SHP77 (cell line): ENCODE data around the gene FCRL5.

ENCODE experiments used
- DNase-seq, 2 experiments: peaks; one replicate each; lab custom pipeline; 2025; lab: John Stamatoyannopoulos, UW

Gene FCRL5

DNA sequence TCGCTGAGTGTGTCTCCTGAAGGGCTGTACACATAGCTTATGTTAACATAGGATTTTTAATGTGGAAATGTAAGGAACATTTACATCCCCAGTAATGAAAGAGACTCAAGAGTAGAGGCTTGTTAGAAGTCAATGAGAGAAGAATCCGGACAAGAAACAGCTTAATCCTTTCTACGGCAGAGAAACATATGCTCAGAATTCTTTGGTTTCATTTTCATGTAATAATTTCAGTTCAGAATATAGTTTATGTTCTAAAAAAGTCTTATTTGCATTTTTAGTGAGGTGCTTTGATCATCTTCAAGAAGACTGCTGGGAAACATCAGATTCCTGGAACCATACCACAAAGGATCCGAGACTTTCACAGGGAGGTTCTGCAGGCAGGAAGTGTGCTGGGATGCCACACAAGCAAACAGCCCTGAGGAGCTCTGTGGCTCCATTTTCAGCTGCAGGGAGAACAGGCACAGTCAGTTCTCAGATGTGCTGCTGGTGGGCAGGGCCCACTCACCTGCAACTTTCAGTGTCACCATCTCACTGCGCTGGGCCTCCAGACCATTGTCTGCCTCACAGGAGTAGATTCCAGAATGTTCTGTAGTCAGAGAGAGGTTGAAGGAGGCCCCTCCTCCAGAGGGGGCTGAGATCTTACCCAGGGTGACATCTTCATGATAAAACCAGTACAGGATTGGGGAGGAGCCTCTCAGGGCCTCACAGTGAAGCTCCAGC is 28.4 kb downstream of the FCRL5 start:
- DNase-seq: no peak

DNA sequence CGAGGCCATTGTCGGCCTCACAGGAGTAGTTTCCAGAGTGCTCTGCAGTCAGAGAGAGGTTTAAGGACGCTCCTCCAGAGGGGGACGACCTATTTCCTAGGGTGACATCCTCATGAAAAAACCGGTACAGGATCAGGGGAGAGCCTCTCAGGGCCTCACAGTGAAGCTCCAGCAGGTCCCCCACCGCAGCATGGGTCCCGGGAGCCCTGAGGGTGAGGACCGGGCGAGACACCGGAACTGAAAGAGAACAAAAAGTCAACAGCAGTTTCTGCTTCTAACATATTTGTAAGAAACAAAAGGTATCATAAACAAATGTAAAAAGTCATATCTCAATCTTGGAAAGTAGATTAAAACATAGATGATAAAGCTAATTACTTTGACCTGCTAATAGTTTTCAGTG is 31.3 kb downstream of the FCRL5 start:
- no peak for DNase-seq

DNA sequence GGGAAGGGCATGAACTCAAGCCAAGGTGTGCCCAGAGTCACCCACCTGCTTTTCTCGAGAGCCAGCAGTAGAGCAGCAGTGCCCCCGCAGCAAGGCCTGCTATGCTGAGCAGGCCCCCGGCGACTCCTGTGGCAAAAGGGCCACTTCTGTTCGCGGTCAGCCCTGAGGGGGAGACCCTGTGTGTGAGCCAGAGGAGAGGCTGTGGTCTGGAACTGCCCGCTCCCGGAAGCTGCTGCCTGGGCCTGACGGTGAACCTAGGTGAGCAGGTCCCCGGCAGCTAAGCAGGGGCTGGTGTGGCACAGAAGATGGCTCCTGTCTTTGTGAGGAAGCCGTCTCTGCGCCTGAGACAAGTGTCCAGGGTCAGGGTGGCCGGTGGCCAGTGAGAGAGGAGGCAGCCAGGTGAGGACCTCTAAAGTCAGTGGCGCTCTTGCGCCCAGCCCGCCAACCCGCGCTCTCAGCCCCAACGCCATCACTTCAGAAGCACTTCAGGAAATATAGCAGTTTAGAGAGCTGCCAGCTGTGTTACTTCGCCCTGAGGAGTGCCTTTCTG is 31.9 kb downstream of the FCRL5 start:
- DNase-seq: no peak

DNA sequence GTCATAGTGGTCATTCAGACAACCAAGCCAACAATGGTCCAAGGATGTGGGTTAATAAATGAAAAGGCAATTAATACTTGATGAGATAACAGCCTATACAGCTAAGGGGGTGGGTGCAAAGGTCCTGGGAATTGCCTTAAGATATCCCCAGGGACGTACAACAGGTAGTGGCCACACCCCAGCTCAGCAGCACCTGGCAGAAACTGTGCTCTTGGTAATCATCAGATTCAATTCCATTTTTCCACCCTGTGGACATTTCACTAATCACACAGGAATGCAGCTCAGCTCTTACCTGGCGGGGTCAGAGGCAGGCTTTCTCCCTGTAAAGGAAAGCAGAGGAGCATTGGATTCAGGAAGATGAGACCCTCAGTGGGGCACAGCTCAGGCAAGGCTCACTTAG is 32.9 kb downstream of the FCRL5 start:
- no peak for DNase-seq

DNA sequence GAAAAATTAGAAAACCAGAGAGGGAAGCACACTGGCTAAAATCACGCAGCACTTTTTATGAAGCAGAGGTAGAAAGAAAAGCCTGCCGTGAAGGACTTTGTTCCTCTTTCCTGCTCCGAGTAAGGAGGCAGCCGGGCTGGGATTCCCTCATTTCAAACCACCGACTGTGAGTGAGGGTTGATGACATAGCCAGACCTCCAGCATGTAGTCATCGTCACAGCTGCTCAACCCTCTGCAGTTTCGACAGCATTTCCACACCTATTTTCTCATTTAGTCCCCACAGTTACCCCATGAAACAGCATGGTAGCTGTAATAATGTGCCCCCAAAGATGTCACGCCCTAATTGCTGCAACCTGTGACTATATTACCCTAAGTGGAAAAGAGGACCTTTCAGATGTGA is 35.3 kb downstream of the FCRL5 start:
- DNase-seq: no peak

GRCh38 chr1:157515709-157516108 is 36.6 kb downstream of the FCRL5 start:
- DNase-seq: no peak

DNA sequence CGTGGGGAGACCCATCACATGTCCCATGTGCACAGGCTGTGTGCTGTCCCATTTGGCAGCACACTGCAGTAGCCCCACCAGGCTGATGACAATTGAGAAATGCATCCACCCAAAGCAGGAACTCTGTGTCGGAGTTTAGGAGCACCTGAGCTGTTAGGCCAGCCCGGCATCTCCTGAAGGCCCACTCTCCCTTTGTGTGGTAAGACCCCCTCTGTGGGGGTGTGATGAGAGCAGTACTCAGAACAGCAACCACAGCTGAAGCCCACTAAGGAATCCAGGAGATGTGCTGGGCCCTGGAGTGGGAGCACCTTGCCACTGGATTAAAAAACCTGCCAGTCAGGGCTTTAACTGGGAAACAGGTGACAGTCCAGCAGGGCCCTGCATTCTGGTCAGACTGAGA is 37.2 kb downstream of the FCRL5 start:
- no peak for DNase-seq

DNA sequence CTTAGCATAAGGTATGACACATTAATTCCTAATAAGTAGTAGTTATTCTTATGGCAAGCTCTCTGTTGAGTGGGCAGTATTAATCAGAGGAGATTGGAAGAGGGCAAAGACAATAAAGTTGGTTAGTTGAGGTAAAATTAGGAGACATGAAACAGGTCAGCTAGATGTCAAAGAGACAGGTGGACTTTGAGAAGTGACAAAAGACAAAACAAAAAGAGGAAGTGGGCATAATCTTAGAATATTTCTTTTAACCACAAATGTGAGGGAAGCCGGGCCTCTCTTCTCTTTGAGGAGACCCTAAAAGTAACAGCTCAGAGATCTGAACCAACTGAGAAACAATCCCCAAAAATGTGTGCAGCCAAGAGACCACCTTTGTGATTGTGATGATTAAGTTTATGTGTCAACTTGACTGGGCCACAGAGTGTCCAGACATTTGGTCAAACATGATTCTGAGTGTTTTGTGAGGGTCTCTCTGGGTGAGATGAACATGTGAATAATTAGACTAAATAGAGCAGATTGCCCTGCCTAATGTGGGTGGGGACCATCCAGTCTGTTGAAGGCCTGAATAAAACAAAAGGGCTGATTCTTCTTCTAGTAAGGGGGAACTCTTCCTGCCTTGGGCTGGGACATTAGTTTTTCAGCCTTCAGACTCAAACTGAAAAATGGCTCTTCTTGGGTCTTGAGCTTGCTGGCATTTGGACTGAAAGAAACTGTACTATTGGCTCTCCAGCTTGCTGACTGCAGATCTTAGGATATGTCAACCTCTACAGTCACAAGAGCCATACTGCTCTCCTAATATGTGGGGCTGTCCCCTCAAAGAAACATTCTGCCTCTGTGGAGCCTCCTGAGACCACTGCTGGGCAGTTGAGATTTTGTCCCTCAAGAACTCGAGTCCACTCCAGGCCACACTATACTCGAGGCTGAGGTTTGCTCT is 40.0 kb downstream of the FCRL5 start:
- no peak for DNase-seq

DNA sequence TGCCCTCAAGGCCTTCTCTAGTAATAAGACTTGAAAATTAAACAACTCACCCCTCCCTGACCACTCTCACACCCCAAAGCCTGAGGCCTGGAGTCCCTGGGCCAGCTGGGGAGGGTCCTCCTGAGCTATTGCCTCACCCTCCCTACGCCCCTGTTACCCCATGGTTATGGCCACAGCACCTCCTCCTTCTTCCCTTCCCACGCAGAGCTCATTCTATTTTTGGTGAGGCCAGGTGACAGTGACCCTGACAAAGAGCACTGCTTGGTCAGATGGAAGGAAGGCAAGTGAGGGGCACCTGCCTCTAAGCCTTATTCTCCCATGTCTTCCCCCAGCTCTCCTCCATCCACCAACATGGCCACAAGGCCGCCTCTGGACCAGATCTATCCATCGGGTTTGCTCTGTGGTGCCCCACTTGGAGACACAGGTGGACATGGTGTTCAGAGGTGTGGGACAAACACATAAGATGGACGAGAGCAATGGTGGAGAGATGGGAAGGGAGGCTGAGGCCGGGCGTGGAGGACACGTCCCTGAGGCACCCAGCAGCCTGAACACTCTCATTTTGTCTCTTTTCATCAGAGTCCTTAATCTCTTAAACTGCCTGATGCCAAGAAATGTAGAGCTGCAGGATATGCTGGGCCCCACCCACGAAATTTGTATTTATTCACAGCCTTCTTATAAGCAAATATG is 42.6 kb downstream of the FCRL5 start:
- DNase-seq: no peak

GRCh38 chr1:157505481-157506272 is 46.6 kb downstream of the FCRL5 start:
- DNase-seq: peak; percentile 84 to 86

DNA sequence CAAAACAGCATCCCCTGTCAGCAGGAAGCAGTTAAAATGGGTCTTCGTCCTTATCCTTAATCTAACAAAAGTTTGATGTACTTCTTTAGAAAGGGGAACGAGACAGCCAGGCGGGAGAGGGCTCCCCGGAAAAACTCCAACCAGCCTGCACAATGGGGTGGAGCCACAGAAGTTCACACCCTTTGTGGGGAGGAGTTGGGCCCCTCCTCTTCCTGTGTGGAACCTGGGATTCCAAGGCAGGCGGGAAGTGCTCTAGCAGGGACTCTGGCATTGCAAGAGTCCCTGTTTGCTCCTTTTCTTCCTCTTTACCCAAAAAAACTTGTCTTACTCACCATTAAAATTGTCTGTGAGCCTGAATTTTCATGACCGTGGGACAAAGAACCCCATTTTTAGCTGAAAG is 47.7 kb downstream of the FCRL5 start:
- no peak for DNase-seq

- DNase-seq: no peak
Measured at GRCh38 chr1:157499521-157499920, 52.8 kb downstream of the FCRL5 start.

GRCh38 chr1:157498736-157499090 is 53.6 kb downstream of the FCRL5 start:
- no peak for DNase-seq

- no peak for DNase-seq
Measured at GRCh38 chr1:157497987-157498735, 54.2 kb downstream of the FCRL5 start.

DNA sequence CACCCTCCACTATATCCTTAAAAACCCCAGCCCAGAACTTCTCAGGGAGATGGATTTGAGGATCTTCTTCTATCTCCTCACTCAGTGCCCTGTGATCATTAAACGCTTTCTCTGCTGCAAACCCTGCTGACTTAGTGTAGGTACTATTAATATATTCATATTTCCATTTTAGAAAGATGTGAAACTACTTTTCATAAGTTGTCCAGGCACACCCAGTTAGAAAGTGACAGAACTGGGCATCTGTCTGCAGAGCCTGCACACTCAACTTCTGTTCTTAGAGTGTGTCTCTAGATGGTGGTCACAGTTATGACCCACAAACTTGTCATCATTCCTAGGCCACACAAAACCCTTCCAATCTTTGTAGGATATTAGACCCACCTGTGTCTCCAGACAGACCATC is 55.0 kb downstream of the FCRL5 start:
- DNase-seq: no peak

DNA sequence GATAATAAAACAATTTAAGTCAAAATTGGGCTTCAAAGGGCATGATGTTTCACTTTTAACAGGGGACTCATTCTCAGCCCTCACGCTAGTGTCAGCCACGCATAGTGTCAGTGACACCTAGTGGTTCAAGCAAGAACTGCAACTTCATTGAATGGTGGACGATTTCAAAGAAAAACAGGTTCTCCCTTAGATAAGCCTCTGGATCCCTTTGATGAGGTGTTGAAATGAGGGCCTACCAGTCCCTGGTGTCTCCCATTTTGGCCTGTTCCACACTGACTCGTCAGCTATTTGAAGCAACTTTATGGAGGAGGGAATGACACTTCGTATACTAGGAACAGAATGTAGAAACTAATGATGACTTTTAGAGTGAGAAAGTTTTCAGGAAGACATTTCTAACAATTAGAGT is 56.2 kb downstream of the FCRL5 start:
- peak; percentile 34 to 75 for DNase-seq

GRCh38 chr1:157495285-157495684 is 57.0 kb downstream of the FCRL5 start:
- peak; percentile 64 to 80 for DNase-seq

DNA sequence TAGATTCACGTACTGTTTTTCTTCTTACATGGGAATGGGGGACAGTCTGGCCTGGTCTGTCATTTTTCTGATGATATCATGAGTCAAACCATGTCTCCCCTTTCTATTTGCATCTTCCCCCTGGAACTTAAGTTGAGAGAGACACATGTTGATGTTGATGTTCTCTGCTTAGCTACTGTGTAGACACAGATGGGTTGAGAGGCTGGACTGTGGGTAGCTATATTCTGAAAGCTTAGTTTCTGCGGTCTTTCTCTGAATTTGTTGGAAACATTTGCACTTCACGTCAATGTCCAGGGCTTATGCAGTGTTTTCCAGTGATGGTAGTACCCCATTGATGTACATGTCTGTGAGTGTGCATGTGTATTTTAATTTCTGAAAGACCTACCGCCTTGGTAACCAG is 58.2 kb downstream of the FCRL5 start:
- no peak for DNase-seq

DNA sequence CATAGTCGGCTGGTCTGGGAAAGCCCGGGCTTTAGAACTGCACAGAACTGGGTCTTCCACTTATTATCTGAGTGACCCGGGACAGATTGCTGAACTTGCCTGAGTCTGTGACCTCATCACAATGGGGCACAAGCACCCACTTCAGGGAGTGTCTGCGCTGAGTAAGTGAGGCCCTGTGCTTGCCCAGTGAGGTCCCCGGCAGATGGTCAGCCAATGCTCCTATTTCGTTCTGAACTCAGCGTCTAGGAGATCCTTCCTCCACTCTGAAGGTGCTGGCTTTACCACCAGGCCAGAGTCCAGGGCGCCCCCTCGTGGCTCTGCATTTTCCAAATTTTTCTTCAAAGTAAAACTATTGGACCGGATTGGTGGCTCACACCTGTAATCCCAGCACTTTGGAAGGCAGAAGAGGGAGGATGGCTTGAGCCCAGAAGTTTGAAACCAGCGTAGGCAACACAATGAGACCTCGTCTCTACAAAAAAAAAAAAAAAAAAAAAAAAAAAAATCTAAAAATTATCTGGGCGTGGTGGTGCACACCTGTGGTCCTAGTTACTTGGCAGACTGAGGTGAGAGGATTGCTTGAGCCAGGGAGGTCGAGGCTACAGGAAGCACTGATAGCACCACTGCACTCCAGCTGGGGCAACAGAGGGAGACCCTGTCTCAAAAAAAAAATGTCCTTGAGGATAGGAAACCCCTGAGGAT is 61.7 kb downstream of the FCRL5 start:
- DNase-seq: peak; percentile 84 to 90

- no peak for DNase-seq
Measured at GRCh38 chr1:157488156-157488555, 64.2 kb downstream of the FCRL5 start.
